Activated CD4-positive, CD25-positive, alpha-beta regulatory T cell treated with anti-CD3 and anti-CD28 coated beads, Interleukin-2, amount 50 U/mL, for 16 hours (primary cell): ENCODE results near the gene MMP17.
"Not testable (repeated sequence)": the region's sequence is repeated elsewhere in the genome, so short reads cannot be mapped to it uniquely, and the experiment has no call there.

ENCODE experiments used
- DNase-seq: peaks from one replicate; pipeline ENCODE4 v3.0.0-alpha.2; 2020; ENCODE audit warnings: low read depth, low spot score

MMP17 gene

DNA sequence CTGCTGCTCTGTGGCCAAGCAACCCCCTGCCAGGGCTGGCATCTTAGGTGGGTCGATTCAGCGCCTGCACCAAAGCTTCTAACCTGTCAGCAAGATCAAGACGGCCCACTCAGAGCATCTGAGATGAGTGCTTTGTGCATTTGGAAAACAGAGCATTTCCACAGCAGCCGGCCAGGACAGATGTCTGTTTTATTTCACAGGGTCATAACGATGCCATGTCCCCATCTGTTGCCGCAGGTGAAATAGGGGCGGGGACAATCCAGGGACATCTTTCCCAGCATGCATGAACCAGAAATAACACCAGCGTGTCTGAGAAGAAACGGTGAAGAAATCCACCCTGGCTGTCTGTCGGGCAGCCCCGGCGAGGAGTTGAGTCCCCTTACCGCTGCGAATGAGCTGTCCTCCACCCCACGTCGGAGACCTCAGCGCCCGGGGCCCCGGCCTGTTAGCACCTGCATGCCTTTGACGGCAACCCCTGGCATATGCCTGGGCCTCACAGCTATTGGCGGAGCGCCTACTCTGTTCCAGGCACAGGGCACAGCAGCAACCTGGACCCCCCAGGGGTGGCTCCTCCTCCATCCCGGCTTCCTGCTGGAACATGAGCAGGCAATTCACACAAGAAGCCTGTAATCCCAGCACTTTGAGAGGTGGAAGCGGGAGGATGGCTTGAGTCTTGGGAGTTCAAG, 35.7 kb downstream of the MMP17 start:
- DNase-seq: no peak

DNA sequence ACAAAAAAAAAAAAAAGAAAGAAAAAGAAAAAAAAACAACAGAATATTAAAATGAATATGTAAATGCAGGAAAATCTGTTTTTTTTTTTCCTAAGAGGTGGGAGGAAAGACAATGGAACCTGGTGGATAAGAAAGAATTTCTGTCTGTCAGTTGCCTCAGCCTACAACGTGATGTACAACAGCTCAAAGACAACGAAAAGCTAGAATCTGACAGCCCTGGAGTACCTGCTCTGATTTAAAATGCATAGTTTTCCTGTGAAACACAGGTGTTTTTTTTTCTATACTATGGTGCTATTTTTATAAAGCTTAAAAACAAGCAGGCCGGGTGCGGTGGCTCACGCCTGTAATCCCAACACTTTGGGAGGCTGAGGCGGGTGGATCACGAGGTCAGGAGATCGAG, 36.3 kb downstream of the MMP17 start:
- DNase-seq: no peak

DNA sequence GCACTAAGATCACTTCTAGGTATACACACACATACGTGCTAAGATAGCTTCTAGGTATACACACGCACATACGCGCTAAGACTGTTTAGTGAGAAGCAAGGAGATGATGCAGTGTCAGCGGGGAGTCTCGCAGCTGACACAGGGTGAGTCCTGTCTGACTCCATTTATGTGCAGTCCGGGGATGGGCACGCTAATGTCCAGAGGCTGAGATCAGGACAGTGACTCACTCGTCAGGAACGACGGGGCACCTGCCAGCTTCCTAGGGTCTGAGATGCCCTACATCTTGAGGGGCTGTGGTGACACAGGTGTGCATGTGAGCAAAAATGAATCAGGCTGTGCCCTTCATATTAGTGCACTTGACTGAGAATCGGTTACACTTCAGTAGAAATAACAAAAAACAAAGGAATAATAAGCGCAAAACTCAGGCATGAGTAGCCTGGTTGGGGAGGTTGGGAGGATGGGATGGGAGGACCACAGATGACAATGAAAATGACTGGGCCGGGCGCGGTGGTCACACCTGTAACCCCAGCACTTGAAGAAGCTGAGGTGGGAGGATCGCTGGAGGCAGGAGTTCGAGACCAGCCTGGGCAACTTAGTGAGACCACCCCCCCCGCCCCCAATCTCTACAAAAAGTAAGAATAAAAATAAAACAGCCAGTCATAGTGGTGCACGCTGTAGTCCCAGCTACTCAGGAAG, 37.1 kb downstream of the MMP17 start:
- no peak for DNase-seq

DNA sequence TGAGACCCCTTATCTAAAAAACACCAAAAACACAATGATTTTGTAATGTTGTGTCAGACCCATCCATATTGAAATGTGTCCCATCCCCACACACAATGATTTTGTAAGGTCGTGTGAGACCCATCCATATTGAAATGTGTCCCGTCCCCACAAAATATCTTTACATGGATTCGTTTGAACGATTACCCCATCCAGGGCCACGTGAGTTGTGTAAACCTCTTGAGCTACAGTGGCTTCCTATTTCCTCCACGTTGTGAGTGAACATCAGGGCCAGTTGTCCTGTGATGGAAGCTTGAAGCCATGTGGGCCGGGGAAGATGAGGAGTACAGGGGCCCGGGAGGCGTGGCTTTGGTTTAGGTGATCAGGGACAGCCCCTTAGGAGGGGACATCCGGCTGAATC, 39.3 kb downstream of the MMP17 start:
- no peak for DNase-seq

DNA sequence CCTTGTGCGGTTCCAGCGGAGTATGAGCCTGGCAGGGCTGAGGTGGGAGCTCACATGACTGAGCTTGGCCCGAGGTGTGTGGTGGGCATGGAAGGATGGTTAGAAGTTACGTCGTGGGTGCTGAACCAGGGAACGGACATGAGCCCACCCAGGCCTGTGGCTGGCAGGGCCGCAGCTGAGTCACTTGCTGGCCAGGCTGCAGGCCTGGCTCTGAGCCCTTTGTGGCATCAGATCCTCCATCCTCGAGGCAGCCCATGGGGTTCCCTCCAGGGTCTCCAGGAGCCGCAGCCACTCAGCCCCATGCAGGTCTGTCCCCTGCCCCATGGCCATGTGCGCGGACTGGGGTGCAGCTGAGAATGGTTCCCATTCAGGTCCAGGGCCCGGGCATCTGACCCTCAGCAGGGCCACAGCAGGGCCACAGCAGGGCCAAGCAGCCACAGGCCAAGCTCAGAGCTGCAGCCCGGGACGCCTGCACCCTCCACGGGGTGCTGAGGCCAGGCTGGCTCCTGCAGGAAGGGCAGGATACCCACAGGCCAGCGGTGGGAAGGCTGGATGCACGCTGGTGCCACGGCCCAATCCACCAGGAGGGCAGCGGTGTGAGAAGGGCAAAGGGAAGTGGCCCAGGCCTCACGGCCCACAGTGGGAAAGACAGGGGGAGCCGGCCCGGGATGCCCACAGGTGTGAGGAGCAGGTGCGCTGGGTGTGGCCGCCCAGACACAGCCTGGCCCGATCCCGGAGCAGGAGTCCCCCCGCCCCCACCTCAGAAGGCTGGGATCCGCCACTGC, 39.9 kb downstream of the MMP17 start:
- no peak for DNase-seq

DNA sequence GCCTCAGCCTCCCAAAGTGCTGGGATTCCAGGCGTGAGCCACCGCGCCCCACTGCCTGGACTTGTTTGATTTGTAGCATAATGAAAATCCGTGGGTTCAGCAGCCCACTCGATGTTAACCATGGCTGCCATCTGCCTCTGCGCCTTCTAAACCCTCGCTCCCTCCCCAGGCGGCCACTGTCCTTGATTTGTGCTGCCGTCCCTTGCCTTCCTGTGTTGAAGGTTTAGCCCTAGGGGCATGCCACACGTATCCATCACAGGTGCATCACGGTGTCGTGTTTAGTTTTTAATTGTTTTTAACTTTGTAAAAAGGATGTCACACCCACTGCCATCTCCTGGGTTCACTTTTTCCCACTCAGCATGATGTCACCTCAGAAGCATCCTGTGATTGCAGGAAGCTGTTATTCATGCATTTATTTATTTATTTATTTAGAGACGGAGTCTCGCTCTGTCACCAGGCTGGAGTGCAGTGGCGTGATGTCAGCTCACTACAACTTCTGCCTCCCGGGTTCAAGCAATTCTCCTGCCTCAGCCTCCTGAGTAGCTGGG, 41.8 kb downstream of the MMP17 start:
- no peak for DNase-seq

DNA sequence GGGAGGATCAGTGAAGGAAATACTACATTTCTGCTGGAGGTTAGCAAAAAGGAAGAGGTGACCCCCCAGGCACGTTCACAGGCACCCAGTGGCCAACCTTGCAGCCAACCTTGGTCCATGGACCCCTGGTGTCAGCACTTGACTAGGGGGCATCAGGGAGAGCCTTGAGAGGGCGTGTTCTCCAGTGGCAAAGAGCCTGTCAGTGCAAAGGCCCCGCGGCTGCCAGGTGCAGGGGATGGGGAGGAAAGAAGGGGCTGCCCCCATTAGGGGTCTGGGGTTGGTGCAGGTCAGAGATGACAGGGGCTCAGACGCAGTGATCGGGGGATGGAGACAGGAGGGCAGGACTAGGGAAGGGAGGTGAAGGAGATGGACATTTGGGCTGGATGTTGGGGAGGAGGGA, 43.5 kb downstream of the MMP17 start:
- no peak for DNase-seq

DNA sequence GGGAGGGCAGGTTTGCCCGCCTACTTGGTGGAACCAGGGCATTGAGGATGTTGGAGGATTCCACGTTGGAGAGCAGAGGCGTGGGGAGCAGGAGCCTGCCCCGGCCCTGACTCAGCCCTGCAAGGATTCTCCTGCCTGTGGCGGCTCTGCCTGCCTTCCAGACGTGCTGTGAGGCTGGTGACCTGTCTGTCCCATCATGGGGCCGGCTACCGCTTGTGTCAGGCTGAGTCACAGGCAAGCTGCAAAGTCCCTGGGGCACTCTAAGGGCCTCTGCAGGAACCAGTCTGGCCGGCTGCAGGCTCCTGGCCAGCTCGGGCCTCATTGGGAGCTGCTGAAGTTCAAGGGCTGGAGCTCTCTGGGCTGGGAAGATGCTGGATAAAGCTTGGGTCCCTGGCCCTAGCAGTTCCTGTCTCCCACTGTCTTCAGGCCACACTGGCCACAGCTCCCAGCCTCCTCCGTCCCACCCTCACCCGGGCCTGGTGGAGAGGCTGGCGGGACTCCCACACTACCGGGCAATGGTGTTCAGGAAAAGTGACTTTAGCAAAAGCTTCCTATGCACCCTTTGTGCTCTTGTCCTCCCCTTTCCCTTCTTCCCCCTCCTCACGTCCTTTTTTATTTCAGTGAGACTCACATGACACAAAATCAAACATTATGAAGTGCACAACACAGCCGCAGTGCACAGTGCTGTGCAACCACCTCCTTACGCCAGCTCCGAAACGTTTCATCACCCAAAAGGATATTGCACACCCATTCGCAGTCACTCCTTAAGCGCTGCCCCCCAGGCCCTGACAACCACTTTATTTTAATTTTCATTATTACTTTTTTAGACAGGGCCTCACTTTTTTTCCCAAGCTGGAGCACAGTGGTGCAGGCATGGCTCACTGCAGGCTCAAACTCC, 44.2 kb downstream of the MMP17 start:
- DNase-seq: no peak

DNA sequence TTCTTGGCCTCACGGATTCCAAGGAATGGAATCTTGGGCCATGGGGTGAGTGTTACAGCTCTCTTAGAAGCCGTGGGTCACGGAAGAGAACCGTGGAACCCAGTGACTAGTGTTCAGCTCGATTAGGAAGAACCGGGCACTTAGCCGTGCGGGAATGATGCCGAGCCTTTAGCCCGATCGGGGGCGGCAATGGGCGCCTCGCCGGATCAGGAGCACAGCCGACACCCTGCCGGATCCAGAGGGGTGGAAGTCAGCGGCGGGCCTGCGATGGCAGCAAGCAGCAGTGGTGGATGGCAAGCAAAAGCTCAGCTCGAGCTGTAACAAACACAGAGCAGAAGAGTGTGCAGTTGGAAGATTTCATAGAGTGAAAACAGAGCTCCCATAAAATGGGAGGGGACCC, 45.1 kb downstream of the MMP17 start:
- no peak for DNase-seq

DNA sequence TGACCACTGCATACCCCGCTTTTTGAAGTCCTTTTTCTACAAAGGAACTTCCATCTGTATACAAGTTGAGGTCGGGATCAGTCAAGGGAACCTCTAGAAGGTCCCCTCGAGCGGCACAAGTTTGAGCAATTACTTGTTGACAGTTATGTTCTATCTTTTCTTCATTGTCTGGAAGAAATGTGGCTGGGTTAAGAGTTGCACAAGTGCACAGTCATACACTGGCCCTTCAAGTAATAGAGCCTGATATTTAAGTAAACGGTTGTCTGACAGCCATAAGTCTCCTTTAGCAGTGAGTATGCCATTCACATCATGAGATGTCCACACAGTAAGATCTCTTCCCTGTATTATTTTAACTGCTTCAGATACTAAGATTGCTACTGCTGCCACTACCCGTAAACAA, 46.8 kb downstream of the MMP17 start:
- not testable (repeated sequence) for DNase-seq

DNA sequence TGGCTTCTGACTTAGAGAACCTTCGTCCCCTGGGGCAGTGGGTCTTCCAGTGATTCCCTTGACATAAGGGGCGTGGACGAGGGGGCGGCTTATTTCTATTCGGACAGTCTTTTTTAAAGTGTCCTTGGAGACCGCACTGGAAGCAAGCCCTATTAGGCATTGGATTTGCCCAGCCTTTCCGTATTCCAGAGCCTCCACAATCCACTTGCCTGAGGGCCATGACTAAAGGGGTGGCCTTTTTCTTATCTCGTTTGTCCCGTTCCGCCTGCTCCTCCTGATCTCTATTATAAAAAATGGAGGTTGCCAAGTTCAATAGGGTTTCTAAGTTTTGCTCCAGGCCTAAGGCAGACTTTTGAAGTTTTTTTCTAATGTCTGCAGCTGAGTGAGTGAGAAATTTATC, 49.0 kb downstream of the MMP17 start:
- not testable (repeated sequence) for DNase-seq

DNA sequence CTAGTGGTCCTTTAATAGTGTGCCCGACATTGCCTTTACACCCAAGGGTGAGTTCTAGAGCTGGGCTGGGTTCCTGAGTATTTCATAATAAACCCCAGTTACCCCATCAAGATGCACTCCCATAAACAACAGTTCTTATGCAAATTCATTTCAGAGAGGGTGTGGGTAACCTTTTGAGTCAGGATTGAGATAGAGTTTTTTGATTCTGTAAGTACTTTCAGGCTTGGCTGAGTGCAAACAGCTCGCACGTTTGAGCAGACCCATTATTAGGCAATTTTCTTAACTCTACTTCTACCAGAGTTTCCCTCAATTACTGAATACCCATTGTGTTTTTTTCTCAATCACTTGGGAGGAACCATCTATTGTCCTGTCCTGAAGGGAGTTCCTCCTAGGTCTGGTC, 50.2 kb downstream of the MMP17 start:
- not testable (repeated sequence) for DNase-seq

DNA sequence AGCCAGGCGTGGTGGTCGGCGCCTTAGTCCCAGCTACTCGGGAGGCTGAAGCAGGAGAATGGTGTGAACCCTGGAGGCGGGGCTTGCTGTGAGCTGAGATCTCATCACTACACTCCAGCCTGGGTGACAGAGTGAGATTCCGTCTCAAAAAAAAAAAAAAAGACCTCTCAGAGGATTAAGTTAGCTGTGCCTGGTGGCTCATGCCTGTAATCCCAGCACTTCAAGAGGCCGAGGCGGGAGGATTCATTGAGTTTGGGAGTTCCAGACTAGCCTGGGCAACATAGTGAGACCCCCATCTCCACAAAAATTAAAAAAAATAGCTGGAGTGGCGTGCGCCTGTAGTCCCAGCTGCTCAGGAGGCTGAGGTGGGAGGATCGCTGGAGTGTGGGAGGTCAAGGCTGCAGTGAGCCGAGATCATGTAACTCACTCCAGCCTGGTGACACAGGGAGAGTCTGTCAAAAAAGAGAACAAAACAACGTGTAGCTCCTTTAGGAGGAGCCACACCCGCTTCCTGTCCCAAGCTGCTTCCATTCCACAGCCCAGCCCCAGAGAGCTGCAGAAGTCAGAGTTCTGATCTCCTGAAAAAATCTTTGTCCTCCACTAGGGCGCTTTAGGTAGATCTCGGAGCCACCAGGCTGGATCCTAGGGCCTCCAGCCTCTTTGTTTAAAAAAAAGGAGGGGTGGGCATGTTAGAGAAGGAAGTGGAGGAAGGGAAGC, 54.8 kb downstream of the MMP17 start:
- DNase-seq: no peak

DNA sequence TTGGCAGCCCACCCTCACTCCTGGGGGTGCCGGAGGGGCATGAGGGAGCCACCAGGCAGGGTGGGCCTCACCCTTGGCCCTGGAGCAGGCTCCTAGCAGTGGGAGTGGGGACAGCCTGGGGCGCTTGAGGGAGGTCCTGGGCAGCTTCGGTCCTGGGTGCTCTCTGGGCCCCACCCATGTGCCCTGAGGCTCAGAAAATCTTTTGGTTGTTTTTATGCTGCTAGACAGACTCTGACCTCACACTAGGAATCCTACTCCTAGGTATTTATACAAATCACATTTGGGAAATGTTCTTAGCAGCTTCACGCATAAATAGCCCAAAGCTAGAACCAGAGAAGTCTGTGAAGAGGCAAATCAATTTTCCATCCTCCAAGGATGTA, 55.3 kb downstream of the MMP17 start:
- DNase-seq: no peak

DNA sequence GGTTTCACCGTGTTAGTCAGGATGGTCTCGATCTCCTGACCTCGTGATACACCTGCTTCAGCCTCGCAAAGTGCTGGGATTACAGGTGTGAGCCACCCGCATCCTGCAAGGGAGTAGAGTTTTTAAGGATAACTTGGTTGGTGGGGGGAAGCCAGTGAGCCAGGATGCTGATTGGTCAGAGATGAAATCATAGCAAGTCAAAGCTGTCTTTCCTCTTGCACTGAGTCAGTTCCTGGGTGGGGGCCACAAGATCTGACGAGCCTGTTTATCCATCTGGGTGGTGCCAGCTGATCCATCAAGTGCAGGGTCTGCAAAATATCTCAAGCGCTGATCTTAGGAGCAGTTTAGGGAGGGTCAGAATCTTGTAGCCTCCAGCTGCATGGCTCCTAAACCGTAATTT, 56.9 kb downstream of the MMP17 start:
- DNase-seq: not testable (repeated sequence)

DNA sequence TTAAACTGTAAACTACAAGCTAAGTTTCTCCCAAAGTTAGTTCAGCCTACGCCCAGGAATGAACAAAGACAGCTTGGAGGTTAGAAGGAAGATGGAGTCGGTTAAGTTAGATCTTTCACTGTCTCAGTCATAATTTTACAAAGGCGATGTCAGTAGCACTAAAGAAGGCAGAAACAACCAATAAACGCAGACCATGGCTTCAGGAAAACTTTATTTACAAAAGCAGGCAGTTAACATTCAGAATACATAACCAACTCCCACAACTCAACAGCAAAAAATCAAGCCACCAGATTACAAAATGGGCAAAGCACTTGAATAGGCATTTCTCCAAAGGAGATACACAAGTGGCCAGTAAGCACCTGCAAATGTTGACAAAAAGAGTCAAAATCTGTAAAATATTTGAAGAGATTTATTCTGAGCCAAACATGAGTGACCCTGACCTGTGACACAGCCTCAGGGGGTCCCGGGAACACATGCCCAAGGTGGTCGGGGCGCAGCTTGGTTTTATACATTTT, 57.4 kb downstream of the MMP17 start:
- DNase-seq: no peak

DNA sequence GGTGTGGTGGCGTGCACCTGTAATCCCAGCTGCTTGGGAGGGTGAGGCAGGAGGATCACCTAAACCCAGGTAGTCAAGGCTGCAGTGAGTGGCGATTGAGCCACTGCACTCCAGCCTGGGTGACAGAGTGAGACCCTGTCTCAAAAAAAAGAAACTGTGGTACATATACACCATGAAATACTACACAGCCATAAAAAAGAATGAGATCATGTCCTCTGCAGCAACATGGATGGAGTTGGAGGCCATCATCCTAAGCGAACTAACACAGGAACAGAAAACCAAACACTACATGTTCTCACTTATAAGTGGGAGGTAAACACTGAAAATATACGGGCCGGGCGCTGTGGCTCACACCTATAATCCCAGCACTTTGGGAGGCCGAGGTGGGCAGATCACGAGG, 63.5 kb downstream of the MMP17 start:
- not testable (repeated sequence) for DNase-seq

DNA sequence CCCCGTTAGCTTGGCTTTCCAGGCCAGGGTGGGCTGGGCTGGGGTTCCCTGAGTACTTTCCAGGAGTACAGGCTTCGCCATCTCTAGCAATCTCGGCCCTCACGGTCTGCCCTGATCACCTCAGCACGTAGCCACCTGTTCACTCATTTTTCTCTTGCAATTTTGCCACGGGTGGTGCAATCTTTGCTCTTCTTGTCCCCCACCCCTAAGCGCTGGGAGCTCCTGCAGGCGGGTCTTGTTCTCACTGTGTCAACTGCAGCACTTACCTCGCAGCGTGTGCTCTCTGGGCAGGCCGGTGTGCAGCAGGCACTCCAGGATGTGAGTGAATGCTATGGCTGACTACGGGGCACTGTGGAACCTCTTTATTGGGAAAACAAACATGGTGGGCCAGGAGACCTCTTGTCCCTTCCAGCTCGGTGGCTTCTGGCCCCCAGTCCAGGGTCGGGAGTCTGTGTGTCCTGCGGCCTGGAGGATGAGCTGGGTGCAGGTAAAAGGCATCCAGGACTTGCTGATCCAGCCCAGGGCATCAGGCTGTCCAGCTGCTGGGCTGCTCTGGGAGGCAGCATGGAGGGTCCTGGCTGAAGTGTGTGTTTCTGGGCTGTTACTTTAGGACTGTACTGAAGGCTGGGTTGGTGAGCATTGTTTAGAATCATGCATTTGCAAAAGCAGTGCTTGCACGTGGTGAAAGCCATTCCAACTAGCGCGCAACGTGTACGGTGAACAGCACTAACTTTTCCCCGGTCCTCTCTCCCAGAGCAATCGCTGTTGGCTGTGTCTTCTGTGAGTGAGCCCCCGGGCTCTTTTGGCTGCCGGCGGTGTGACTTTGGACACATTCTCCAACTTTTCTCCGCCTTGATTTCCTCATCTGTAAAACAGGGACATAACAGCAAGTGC, 64.8 kb downstream of the MMP17 start:
- DNase-seq: no peak

DNA sequence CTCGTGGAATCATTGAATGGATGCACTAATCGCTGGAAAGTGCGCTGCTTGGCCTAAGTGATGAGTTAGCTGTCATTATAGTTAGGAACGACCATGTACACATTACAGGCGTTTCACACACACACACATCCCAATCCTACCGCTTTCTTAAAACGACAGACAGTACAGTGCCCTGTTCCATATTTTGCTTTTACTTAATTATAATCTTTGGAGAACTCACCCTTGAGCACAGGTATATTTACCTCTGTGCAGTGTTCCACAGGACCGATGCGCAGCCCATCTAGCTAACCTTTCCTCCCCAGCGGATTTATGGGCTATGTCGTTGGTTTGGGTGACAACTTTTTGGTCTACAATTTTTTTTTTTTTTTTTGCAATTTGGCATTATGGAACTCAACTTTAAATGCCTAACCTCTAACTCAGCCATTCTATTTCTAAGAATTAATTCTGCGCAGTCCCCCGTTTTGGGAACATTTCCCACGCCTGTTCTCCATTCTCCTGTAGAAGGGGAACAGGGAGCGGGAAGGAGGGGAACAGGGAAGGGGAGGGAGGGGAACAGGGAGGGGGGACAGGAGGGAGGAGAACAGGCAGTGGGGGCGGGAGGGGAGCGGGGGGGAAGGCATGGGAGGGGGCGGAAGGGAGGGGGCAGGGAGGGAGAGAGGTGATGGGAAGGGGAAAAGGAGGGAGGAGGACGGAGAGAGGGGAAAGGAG, 65.6 kb downstream of the MMP17 start:
- no peak for DNase-seq
